IPS DF 4.7 (cell line): ENCODE measurements around the gene SPAAR.
"Not testable (repeated sequence)": the region's sequence is repeated elsewhere in the genome, so short reads cannot be mapped to it uniquely, and the experiment has no call there.

Experiments
- DNase-seq: peaks from one replicate; pipeline ENCODE4 v3.0.0-alpha.2; 2013; ENCODE audit warnings: low spot score; ENCODE audit errors: extremely low read depth

The SPAAR gene, protein sequence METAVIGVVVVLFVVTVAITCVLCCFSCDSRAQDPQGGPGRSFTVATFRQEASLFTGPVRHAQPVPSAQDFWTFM

DNA sequence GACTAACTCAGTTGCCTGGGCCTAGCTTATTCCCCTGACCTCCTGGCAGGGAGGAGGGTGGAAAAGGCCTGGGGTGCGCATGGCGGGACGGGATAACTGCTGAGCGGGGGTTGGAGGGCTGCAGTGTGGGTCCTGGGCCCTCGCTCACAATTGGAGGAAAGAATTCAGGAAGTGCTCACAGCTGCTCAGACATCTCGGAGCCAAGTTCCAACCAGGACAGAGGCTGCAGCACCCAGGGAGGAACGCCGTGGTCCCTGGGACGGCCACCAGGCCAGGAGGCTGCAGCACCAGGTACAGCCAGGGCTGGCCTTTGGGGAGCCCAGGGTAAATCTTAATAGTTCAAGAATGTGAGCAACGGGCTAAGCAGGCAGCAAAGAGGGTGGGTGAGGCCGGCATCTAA, at the start of gene SPAAR:
SPAAR (plus strand) TSS at position 217 of the 400 bp plus-strand sequence. CDS start 974 bp downstream, outside the sequence.
- no peak for DNase-seq

DNA sequence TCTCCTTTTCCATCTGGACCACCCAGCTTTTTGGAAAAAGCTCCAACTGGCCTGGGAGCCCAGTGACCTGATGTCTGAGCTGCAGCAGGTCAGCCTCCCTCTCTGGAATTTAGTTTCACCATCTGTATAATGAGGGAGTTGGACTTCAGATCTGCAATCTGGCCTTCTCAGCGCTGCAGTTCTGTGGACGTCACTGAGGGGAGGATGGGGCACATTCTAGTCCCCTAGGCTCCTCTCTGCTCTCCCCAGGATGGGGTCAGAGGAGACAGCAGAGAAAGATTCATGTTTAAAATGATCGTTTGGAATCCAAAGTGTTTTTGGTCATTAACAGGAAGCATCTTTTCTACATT, 49.3 kb upstream of the SPAAR start:
- DNase-seq, result no peak

DNA sequence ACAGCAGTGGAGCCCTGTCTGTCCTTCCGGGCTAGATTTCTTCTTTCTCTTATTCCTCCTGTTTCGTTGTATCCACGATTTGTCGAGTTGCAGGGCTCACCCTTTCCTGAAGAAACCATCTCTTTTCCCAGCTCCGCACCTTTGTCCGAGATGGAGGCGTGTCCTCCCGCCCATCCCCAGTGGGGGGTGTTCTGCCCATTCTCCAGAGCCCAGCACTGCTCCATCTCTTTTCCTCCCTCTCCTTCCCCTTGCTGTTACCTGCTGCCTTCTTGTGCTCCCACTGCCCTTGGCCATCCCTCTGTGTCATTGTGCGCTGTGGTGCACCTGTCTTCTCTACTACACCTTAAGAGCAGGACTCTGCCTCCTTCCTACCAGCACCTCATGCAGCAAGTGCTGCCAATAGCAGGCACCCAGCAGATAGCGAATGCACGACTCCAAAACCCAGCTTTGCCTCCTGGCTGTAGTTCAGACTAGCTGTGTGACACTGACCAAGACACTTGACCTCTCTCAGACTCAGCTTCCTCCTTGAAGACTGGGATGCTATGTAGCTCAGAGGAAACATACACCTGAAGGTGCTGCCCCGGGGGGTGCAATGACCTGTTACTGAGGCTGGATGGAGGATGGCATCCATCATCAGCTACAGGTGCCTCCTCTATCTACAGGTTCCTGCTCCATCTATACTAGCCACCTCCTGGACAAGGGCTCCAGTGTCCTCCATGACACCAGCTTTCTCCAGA, 48.0 kb upstream of the SPAAR start:
- DNase-seq, result no peak

GRCh38 chr9:35862328-35862727, 47.0 kb upstream of the SPAAR start:
- DNase-seq, result no peak

DNA sequence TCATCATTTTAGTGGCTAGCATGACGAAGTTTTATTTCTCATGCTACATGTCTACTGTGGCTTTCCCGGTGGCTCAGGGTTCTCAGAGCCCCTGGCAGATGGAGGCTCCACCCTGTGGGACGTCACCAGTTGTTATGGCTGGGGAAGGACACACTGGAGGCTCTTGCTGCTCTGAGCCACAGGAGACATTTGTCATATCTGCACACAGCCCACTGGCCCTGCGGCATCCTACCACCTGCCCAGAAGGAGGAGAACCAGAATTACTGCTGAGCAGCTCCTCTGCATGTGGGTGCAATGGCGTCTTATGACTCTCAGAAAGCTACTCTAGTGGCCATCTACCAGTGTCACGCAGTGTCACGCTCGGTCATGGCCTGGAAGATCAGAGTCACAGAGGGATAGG, 45.7 kb upstream of the SPAAR start:
- no peak for DNase-seq

GRCh38 chr9:35864695-35865255, 44.5 kb upstream of the SPAAR start:
- DNase-seq, result no peak

DNA sequence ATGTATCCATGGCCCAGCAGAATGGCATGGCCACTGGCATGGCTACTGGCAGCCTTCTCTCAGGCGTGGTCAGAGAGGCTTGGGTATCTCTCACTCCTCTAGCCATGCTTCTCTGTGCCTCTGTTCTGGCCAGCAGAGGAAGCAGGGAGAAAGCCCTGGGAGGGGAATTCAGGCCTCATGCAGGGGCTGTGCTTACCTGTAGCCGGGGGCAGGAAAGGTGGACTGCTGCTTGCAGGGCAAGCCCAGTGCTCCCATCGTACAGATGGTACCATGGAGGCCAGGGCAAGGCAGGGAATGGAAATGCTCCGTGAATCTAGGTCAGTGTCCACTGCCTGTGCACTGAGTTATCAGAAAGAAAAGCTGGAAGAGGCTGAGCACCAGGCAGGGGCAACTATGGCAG, 41.8 kb upstream of the SPAAR start:
- no peak for DNase-seq

DNA sequence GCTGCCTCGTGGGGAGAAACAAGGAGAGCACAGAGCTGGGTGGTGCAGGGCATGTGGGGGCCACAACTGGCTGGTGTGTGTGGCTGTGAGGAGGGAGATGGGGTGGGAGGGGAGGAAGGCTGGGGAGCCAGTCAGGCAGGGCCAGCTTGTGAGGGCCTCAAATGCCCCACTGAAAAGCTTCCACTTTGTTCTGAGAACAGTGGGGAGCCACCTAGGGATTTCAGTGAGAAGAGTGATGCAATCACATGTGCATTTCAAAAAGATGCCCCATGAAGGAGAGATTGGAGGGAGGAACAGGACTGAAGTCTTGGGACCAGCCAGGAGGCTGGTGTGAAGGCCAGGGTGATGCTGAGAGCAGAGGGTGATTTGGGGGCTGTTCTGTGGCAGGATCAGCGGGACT, 40.4 kb upstream of the SPAAR start:
- no peak for DNase-seq

GRCh38 chr9:35869621-35870216, 39.6 kb upstream of the SPAAR start:
- DNase-seq, result no peak

DNA sequence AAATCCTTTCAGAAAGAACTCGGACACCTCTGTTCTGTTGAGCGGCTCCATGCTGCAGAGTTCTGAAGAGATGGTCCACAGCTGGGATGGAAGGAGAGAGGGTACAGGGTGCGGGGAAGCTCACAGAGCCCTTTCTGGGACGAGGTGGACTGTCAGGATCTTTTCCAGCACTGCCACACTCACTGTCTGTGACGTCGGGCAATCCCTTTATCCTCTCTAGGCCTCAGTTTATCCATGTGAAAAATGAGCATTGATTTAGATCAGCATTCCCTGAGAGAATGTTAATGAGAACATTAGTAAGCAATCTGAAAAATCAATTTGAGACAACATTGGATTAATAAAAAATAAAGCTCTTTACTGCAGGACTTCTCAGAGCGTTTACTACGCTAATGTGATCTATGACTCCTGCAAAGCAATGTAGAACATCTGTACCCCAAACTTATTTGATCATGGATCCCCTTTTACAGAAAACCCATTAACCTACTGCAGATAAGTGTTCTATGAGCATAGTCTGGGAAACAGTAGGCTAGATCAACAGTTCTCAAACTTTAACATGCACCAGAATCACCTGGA, 38.9 kb upstream of the SPAAR start, which contains the start of gene OR13J1:
OR13J1 (minus strand) TSS at position 51 of the 573 bp plus-strand sequence; CDS start at position 51, 0 bp downstream.
- no peak for DNase-seq

DNA sequence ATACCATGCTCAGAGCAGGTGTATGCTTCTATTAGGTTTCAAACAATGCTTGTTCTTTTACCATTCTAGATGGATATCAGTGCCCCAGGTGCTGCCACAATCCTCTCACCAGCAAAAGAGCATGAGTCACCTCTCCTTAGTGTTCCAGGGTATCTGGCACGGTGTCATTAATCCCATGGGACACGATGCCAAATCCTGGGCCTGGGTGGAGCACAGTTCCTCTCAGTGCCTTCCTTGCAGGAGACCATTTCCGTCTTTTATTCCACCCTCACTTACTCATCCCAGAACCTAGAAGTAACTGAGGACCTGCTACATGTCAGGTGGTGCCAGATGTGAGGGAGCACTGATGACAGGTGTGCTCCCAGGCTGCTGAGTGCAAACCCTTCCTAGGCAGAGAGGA, 37.7 kb upstream of the SPAAR start:
- no peak for DNase-seq

GRCh38 chr9:35872505-35872904, 36.8 kb upstream of the SPAAR start:
- no peak for DNase-seq

GRCh38 chr9:35882263-35882848, 26.9 kb upstream of the SPAAR start:
- DNase-seq, result peak; percentile 74

GRCh38 chr9:35882996-35883395, 26.3 kb upstream of the SPAAR start:
- no peak for DNase-seq

- DNase-seq, result not testable (repeated sequence)
Measured at GRCh38 chr9:35884908-35885307, 24.4 kb upstream of the SPAAR start.

- DNase-seq, result no peak
Measured at GRCh38 chr9:35891646-35892045, 17.6 kb upstream of the SPAAR start.

DNA sequence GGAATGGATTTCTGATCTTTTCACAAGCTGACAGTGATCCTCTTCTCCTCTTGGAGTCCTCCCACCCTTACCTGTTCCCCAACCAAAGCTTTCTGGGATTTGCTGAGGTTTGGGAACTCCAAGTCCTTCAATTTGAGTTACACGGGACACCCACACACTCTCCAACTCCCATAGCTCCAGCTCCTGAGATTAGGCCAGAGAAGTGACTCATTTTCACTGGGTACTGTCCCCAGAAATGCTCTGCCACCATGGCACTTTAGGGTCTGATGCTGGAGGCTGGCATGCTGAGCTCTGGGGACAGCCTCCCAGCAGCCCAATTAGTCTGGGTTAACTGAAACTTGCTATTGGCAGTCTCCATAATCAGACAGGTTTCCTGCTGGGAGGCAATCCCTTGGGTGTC, 17.2 kb upstream of the SPAAR start:
- DNase-seq, result no peak

DNA sequence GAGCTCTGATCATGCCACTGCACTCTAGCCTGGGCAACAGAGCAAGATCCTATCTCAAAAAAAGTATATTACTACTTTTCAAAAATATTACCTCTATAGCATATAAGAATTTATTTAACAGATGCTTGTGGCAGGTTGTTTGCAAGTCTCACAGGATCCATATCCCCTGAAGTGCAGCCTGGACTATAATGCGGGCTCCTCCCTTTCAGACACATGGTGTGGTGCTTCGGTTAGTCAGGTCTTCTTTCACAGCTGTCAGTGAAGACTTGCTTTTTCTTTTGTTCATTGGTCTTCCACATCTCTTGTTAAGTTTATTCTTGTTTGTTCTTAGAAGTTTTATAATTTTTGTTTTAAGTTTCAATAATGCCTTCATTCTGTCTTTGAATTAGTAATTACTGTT, 12.7 kb upstream of the SPAAR start:
- DNase-seq, result no peak

GRCh38 chr9:35897376-35898099, 11.8 kb upstream of the SPAAR start:
- not testable (repeated sequence) for DNase-seq

DNA sequence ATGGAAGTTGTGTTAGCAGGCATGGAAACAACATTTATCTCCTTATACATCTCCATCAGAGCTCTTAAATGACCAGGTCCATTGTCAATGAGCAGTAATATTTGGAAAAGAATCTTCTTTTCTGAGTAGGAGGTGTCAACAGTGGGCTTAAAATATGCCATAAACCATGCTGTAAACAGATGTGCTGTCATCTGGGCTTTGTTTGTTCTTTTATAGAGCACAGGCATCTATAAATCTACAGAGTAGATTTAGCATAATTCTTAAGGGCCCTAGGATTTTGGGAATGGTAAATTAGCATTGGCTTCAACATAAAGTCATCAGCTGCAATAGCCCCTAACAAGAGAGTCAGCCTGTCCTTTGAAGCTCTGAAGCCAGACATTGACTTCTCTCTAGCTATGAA, 11.0 kb upstream of the SPAAR start:
- DNase-seq, result no peak

DNA sequence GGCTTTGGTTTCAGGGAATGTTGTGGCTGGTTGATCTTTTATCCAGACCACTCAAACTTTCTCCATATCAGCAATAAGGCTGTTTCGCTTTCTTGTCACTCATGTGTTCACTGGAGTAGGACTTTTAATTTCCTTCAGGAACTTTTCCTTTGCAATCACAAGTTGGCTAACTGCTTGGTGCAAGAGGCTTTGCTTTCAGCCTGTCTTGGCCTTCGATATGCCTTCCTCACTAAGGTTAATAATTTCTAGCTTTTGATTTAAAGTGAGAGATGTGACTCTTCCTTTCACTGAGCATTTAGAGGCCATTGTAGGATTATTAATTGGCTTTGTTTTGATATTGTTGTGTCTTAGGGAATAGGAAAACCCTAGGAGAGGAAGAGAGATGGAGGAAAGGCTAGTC, 10.3 kb upstream of the SPAAR start:
- no peak for DNase-seq
